Prostate gland (tissue), 2 donors: ENCODE data around the gene PTPRJ. TPM values are rescaled to one million over a fixed set of nuclear protein-coding genes. Genes with fewer than 3 reads are reported as not detected.
A peak's percentile ranks its signal among the peaks of the same experiment; 100 is the strongest.

Source experiments
- DNase-seq: peaks from one replicate; pipeline ENCODE4 v3.0.0-alpha.2; 2019; ENCODE audit warnings: low spot score
- H3K27ac ChIP-seq, 2 donors: fragments of 200-600 bp; sonication (generic); 2 replicates each; pipeline ENCODE4 v1.5.1; 2017 to 2019
- H3K27me3 ChIP-seq: fragments of 200-600 bp; sonication (generic); replicated peaks from 2 replicates; pipeline ENCODE4 v1.5.1; 2019; ENCODE audit not compliant: insufficient read depth
- H3K36me3 ChIP-seq, 2 donors: fragments of 200-600 bp; sonication (generic); 1 replicate in 1 of 2; 2 replicates in 1 of 2; pipeline versions ENCODE4 v1.5.1 to v1.8.1; 2017 to 2019
- H3K4me1 ChIP-seq: fragments of 200-600 bp; sonication (generic); replicated peaks from 2 replicates; pipeline ENCODE4 v1.5.1; 2019
- H3K4me3 ChIP-seq, 2 donors: fragments of 200-600 bp; sonication (generic); 2 replicates each; pipeline ENCODE4 v1.5.1; 2017 to 2019
- H3K9me3 ChIP-seq: fragments of 200-600 bp; sonication (generic); 2 replicates; pipeline ENCODE4 v1.5.1; 2017
- CTCF ChIP-seq, 4 experiments: fragments of 200-600 bp in 2 of 4; fragments of 450-650 bp in 2 of 4; sonication (generic) in 2 of 4; IDR thresholded peaks; 1 replicate in 3 of 4; 2 replicates in 1 of 4; pipeline ENCODE4 v1.5.1; 2016 to 2019; ENCODE audit warnings: antibody characterized with exemption in 4 of 4, mild to moderate bottlenecking in 2 of 4, moderate library complexity in 2 of 4
- POLR2A ChIP-seq: fragments of 450-650 bp; IDR thresholded peaks from one replicate; pipeline ENCODE4 v1.6.1; 2016; ENCODE audit warnings: antibody characterized with exemption, mild to moderate bottlenecking
- POLR2AphosphoS5 ChIP-seq: sonication (generic); formaldehyde crosslinking; IDR thresholded peaks from one replicate; pipeline ENCODE4 v1.6.1; 2017; ENCODE audit warnings: antibody characterized with exemption
- WGBS: methylation state at CpG from one replicate; pipeline ENCODE4 v1.1.5; 2018; 5-methylcytosine and 5-hydroxymethylcytosine counted together
- intact Hi-C: fragments of 100-400 bp; cut with DNase I; formaldehyde crosslinking; loops from one replicate; pipeline ENCODE4 v1.14.2; 2022
- total RNA-seq, 2 donors: library from RNA; depleted of rRNA; stranded (reverse); fragments of >200 nt; gene quantifications; one replicate each; pipeline ENCODE4 v1.1.0, GENCODE V29; 2016

The PTPRJ gene
- total RNA-seq, 2 donors from 2014 or later: 24.9 to 48.0 TPM

GRCh38 chr11:47941907-47942558, 38.3 kb upstream of the PTPRJ start:
- H3K4me1 ChIP-seq: no peaks in the 10 kb centered on the region
- DNase-seq: no peak
- H3K9me3 ChIP-seq: no peaks in the 10 kb centered on the region
- H3K36me3 ChIP-seq: no peaks in the 10 kb centered on the region
- intact Hi-C loops: no loop called here
- H3K27ac ChIP-seq: no peak overlapping the region
- no peaks in the 10 kb centered on the region for H3K27me3 ChIP-seq
- TF ChIP-seq POLR2AphosphoS5 (no peak), POLR2A (no peak), CTCF (IDR thresholded peaks at IDR 0.05) (no peak)
- WGBS: 68% methylated on average over 7 of the region's 7 CpGs
- no peak overlapping the region for H3K4me3 ChIP-seq

- Histone ChIP-seq H3K4me1 (no peaks in the 10 kb centered on the region), H3K4me3 (no peak overlapping the region), H3K36me3 (no peaks in the 10 kb centered on the region), H3K27ac (no peak overlapping the region), H3K9me3 (no peaks in the 10 kb centered on the region), H3K27me3 (no peaks in the 10 kb centered on the region)
- no peak for DNase-seq
- intact Hi-C loops: no loop called here
- no peak for TF ChIP-seq POLR2A
- no peak for TF ChIP-seq CTCF (IDR thresholded peaks at IDR 0.05)
- no peak for TF ChIP-seq POLR2AphosphoS5
- 69% methylated on average over 15 of the region's 15 CpGs for WGBS
Observed at GRCh38 chr11:47943721-47944586, 36.4 kb upstream of the PTPRJ start.

- TF ChIP-seq CTCF (IDR thresholded peaks at IDR 0.05) (no peak), POLR2AphosphoS5 (no peak), POLR2A (no peak)
- Histone ChIP-seq H3K9me3 (no peaks in the 10 kb centered on the region), H3K4me3 (no peak overlapping the region), H3K4me1 (no peaks in the 10 kb centered on the region), H3K36me3 (no peaks in the 10 kb centered on the region), H3K27me3 (no peaks in the 10 kb centered on the region), H3K27ac (no peak overlapping the region)
- DNase-seq: no peak
- intact Hi-C loops: no loop called here
Observed at GRCh38 chr11:47944632-47945031, 35.7 kb upstream of the PTPRJ start.

- no peaks in the 10 kb centered on the region for H3K9me3 ChIP-seq
- 32% methylated on average over 10 of the region's 10 CpGs for WGBS
- no peak overlapping the region for H3K4me3 ChIP-seq
- H3K4me1 ChIP-seq: no peaks in the 10 kb centered on the region
- intact Hi-C loops: no loop called here
- peak overlapping the region; percentile 6 to 53 for H3K27ac ChIP-seq
- peak; percentile 78 for DNase-seq
- TF ChIP-seq POLR2AphosphoS5: peak; percentile 78
- TF ChIP-seq CTCF (IDR thresholded peaks at IDR 0.05): no peak
- H3K36me3 ChIP-seq: no peaks in the 10 kb centered on the region
- no peaks in the 10 kb centered on the region for H3K27me3 ChIP-seq
Observed at GRCh38 chr11:47946682-47947559, 33.4 kb upstream of the PTPRJ start.
